Loucy (cell line): Measurements from ENCODE around the gene PHOSPHO1.
"Not testable (repeated sequence)": the region's sequence is repeated elsewhere in the genome, so short reads cannot be mapped to it uniquely, and the experiment has no call there.

ENCODE experiments used
- H2AFZ ChIP-seq: fragments of 200-600 bp; sonication (generic); 2 replicates; pipeline ENCODE4 v1.6.0; 2016; ENCODE audit warnings: antibody characterized with exemption, mild to moderate bottlenecking, low read length, moderate library complexity
- H3F3A ChIP-seq: fragments of 200-600 bp; 2 replicates; pipeline ENCODE4 v1.6.0; 2016; ENCODE audit warnings: antibody characterized with exemption, low read depth, mild to moderate bottlenecking
- H3K27me3 ChIP-seq: fragments of 200-600 bp; sonication (generic); 2 replicates; pipeline ENCODE4 v1.6.1; 2014; ENCODE audit warnings: low read length, mild to moderate bottlenecking; ENCODE audit not compliant: insufficient read depth, poor library complexity, severe bottlenecking
- H3K36me3 ChIP-seq: fragments of 200-600 bp; sonication (generic); 2 replicates; pipeline ENCODE4 v1.6.1; 2016; ENCODE audit warnings: low read length; ENCODE audit not compliant: insufficient read depth
- H3K4me1 ChIP-seq: fragments of 200-600 bp; sonication (generic); 2 replicates; pipeline ENCODE4 v1.5.1; 2014; ENCODE audit warnings: low read length, mild to moderate bottlenecking; ENCODE audit not compliant: insufficient read depth, poor library complexity, severe bottlenecking
- H3K4me2 ChIP-seq: fragments of 200-600 bp; sonication (generic); 2 replicates; pipeline ENCODE4 v1.6.0; 2014; ENCODE audit warnings: antibody characterized with exemption, low read length, low read depth, mild to moderate bottlenecking; ENCODE audit not compliant: poor library complexity, severe bottlenecking
- H3K4me3 ChIP-seq: fragments of 200-600 bp; sonication (generic); 2 replicates; pipeline ENCODE4 v1.5.1; 2014; ENCODE audit warnings: low read length, mild to moderate bottlenecking, mixed read lengths; ENCODE audit not compliant: poor library complexity, severe bottlenecking
- H3K79me2 ChIP-seq: fragments of 200-600 bp; sonication (generic); 2 replicates; pipeline ENCODE4 v1.6.1; 2014; ENCODE audit warnings: low read length; ENCODE audit not compliant: insufficient read depth
- H3K9ac ChIP-seq: fragments of 200-600 bp; sonication (generic); 2 replicates; pipeline ENCODE4 v1.6.0; 2014; ENCODE audit warnings: mild to moderate bottlenecking, low read depth, low read length, moderate library complexity; ENCODE audit not compliant: poor library complexity, severe bottlenecking
- H3K9me2 ChIP-seq: fragments of 200-600 bp; sonication (generic); replicated peaks from 2 replicates; pipeline ENCODE4 v1.6.1; 2016; ENCODE audit warnings: low read depth, low read length, mixed read lengths
- H3K9me3 ChIP-seq: fragments of 200-600 bp; sonication (generic); 2 replicates; pipeline ENCODE4 v1.6.1; 2014; ENCODE audit warnings: mild to moderate bottlenecking, antibody characterized with exemption, low read length, low read depth; ENCODE audit not compliant: insufficient read depth
- H4K20me1 ChIP-seq: fragments of 200-600 bp; sonication (generic); 2 replicates; pipeline ENCODE4 v1.6.0; 2014; ENCODE audit warnings: antibody characterized with exemption, low read length, mild to moderate bottlenecking; ENCODE audit not compliant: insufficient read depth, poor library complexity, severe bottlenecking
- CTCF ChIP-seq: fragments of 200-600 bp; sonication (generic); conservative IDR thresholded peaks from 2 replicates; pipeline ENCODE4 v1.5.1; 2014; ENCODE audit warnings: mild to moderate bottlenecking, antibody characterized with exemption, low read length
- EZH2phosphoT487 ChIP-seq: fragments of 200-600 bp; IDR thresholded peaks from 2 replicates; pipeline ENCODE4 v1.6.1; 2018; ENCODE audit warnings: antibody characterized with exemption, mild to moderate bottlenecking, moderate library complexity, borderline replicate concordance

The PHOSPHO1 gene

GRCh38 chr17:49267912-49268311 lies 37.3 kb upstream of the PHOSPHO1 start:
- Histone ChIP-seq H4K20me1 (no peaks in the 10 kb centered on the region), H3K9ac (no peak overlapping the region), H3K4me3 (no peak overlapping the region), H3K9me2 (no peaks in the 10 kb centered on the region), H3K4me2 (no peak overlapping the region), H3K27me3 (no peaks in the 10 kb centered on the region), H3K36me3 (no peaks in the 10 kb centered on the region), H3F3A (no peaks in the 10 kb centered on the region), H3K4me1 (no peaks in the 10 kb centered on the region), H3K9me3 (no peaks in the 10 kb centered on the region), H2AFZ (no peak overlapping the region), H3K79me2 (no peaks in the 10 kb centered on the region)
- no peak for TF ChIP-seq CTCF
- no peak for TF ChIP-seq EZH2phosphoT487

GRCh38 chr17:49266233-49266632 lies 35.6 kb upstream of the PHOSPHO1 start:
- Histone ChIP-seq H2AFZ (no peak overlapping the region), H3K4me1 (peaks cover 2% of the 10 kb centered on the region), H3F3A (no peaks in the 10 kb centered on the region), H3K4me3 (no peak overlapping the region), H3K4me2 (no peak overlapping the region), H3K9me3 (no peaks in the 10 kb centered on the region), H3K9me2 (no peaks in the 10 kb centered on the region), H3K9ac (no peak overlapping the region), H4K20me1 (no peaks in the 10 kb centered on the region), H3K79me2 (no peaks in the 10 kb centered on the region), H3K27me3 (no peaks in the 10 kb centered on the region), H3K36me3 (no peaks in the 10 kb centered on the region)
- TF ChIP-seq EZH2phosphoT487: no peak
- TF ChIP-seq CTCF: no peak

GRCh38 chr17:49261540-49261939 lies 31.0 kb upstream of the PHOSPHO1 start:
- not testable (repeated sequence) for H3K9me3 ChIP-seq, H3K79me2 ChIP-seq, H3K27me3 ChIP-seq, H3K36me3 ChIP-seq, H4K20me1 ChIP-seq, H3K4me3 ChIP-seq, H3K4me2 ChIP-seq, H3F3A ChIP-seq, H2AFZ ChIP-seq, H3K9me2 ChIP-seq, H3K9ac ChIP-seq, H3K4me1 ChIP-seq

- peak overlapping the region; percentile 65; the same call in 1 of the 2 replicates for H2AFZ ChIP-seq
- no peaks in the 10 kb centered on the region for H4K20me1 ChIP-seq
- no peaks in the 10 kb centered on the region for H3K9me3 ChIP-seq
- H3K9me2 ChIP-seq: no peaks in the 10 kb centered on the region
- no peaks in the 10 kb centered on the region for H3K27me3 ChIP-seq
- H3K4me1 ChIP-seq: peaks cover 6% of the 10 kb centered on the region
- no peaks in the 10 kb centered on the region for H3K79me2 ChIP-seq
- TF ChIP-seq EZH2phosphoT487 (no peak), CTCF (no peak)
- peak overlapping the region; percentile 71 for H3K4me3 ChIP-seq
- no peaks in the 10 kb centered on the region for H3F3A ChIP-seq
- peak overlapping the region; percentile 64 for H3K4me2 ChIP-seq
- no peaks in the 10 kb centered on the region for H3K36me3 ChIP-seq
- no peak overlapping the region for H3K9ac ChIP-seq
Measured at GRCh38 chr17:49260817-49261291, 30.3 kb upstream of the PHOSPHO1 start.
